HG03103 (cell line): ENCODE data around the gene C1orf146.
"Not testable (repeated sequence)": the region's sequence is repeated elsewhere in the genome, so short reads cannot be mapped to it uniquely, and the experiment has no call there.

Source experiments
- ATAC-seq: cut with Tn5 transposase; IDR thresholded peaks from one replicate; pipeline ENCODE4 v1.9.1; 2021; ENCODE audit warnings: low read depth; ENCODE audit not compliant: unreplicated experiment

The C1orf146 gene

DNA sequence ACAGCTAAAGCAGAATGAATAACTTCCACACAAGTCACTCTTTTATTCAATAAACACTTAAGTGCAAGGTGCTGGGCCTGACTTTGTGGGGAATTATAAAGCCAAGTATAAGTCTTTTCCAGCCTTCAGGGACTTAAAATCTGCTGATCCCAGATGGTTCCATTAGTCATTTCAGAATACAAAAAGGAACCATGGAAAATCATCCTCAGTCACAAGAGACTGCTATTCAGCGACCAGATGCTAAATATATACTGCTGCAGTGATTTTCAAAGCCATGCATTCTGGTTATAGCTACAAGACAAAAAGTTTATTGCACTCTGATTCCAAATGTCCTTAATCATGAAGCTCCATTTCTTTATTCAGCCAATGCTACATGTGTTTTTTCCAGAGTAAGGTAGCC, 55.3 kb downstream of the C1orf146 start:
- no peak for ATAC-seq

GRCh38 chr1:92274939-92275338, 57.2 kb downstream of the C1orf146 start:
- ATAC-seq, result no peak

DNA sequence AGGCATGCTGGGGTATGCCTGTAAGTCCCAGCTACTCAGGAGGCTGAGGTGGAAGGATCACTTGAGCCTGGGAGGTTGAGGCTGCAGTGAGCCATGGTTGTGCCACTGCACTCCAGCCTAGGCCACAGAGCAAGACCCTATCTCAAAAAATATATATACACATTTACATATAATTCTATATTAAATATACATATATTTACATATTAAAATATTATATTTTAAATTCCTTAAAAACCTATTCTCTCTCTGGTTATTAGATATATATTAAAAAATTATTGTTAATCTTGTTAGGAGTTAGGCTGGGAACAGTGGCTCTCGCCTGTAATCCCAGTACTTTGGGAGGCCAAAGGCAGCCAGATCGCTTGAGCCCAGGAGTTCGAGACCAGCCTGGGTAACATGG, 58.4 kb downstream of the C1orf146 start:
- ATAC-seq, result no peak

DNA sequence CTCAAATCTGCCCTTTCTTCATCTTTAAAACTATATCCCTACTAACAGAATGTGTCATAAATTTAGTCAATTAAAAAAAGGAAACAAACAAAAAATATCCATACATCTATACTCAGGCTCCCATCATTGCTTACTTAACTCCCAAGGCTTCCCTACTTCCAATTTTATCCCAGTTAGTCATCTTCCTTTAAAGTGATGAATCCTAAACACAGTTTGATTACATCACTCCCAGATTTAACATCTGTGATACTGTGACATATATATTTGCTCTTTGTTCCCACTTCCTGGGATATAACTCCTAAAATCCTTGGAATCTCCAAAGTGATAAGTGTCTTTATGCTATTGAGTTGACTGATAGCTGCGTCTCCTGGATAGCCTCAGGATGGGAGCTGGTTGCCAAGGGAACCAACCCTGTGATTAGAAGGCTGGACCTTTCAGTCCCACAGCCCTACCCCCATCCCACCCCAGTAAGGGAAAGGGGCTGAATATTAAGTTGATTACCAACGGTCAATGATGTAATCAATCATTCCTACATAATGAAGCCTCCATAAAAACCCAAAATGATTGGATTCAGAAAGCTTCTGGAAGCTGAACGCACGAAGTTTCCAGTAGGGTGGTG, 59.5 kb downstream of the C1orf146 start:
- no peak for ATAC-seq

GRCh38 chr1:92279781-92280180, 62.1 kb downstream of the C1orf146 start:
- not testable (repeated sequence) for ATAC-seq

DNA sequence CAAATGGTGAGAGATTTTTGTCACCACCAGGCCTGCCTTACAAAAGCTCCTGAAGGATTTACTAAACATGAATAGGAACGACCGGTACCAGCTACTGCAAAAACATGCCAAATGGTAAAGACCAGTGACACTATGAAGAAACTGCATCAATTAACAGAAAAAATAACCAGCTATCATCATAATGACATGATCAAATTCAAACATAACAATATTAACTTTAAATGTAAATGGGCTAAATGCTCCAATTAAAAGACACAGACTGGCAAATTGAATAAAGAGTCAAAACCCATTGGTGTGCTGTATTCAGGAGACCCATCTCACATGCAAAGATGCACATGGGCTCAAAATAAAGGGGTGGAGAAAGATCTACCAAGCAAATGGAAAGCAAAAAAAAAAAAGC, 63.7 kb downstream of the C1orf146 start:
- ATAC-seq, result not testable (repeated sequence)

GRCh38 chr1:92291372-92291999, 73.8 kb downstream of the C1orf146 start:
- no peak for ATAC-seq
